DMS53 (cell line): ENCODE measurements around the gene KRTAP6-2.
A peak's percentile ranks its signal among the peaks of the same experiment; 100 is the strongest.

Source experiments
- DNase-seq: peaks from one replicate; lab custom pipeline; 2025; lab: John Stamatoyannopoulos, UW

The KRTAP6-2 gene, protein sequence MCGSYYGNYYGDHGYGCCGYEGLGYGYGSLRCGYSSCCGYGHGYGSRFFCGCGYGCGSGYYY

DNA sequence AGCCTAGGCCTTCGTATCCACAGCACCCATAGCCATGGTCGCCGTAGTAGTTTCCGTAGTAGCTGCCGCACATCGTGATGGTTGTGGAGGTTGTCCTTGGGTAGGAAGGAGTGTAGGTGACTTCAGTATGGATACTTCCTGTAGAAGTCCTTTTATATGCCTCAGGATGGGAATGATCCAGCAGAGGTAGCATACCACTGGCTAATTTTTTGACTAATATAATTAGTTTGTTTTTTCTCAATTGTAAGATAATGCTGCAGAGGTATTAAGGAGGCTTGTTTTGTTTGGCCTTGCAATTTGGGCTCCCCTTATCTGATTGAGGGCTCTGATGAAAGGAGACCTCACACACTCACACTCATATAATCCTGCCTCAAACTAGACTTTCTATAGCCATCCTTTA lies at the start of gene KRTAP6-2:
Gene KRTAP6-2 (minus strand): TSS at position 101 of the 400 bp plus-strand sequence. CDS start 28 bp downstream, at position 73.
- no peak for DNase-seq

DNA sequence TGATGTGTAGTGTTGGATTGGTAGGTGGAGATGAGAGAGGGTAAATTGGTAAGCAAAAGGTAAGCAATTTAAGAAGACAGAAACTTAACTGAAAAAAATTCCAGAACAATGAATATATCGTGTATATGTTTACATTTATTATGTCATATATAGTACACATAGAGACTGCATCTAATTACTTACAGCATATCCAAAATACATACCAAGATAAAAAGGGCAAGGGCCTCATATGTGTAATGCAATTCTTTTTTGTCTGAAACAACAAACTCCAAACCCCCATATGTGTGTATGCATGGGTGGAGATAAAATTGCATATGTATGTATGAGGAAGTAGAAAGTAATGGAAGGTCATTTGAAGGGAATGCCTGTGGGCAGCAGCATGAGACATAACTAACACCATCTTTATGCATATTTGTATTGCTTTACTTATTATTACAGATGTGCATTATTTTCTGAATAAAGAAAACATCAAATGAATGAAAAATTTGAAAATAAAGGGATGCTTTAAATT lies 48.3 kb upstream of the KRTAP6-2 start:
- peak; percentile 37 for DNase-seq

DNA sequence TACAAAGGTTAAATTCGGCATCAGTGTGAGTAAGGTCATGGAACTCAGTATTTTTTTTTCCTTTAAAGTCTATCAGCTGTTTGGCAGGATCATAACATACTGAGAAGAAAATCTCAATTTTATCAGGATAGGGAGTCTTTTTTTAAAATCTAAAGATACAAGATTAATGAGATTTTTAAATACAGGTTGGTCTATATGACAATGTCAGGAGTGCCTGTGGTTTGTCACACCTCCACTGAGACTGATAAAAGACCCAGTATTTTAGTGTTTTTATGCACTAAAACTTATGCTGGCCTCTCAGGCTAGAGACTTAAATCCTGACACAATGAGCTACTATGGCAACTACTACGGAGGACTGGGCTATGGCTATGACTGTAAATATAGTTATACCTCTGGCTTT lies 43.9 kb upstream of the KRTAP6-2 start, which contains the start of gene KRTAP20-3:
Gene KRTAP20-3 (plus strand): TSS at position 301 of the 400 bp plus-strand sequence.
- no peak for DNase-seq

DNA sequence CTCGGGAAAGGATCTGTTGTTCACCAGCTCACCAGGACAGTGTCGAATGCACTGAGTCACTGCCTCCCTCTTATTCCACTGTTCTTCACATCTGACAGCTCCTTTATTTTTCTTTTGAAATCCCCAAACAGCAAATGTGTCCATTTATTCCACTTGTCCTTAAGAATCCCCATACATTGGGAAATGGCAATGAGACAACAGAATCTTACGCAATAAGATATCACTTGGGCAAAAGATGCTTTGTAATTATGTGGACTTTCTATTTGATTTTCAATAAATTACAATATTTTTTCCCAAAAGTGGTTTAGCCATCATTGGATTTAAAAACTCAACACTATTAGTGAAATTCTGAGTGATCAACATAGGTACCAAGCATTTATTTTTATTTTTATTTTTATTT lies 40.0 kb upstream of the KRTAP6-2 start:
- DNase-seq, result no peak

DNA sequence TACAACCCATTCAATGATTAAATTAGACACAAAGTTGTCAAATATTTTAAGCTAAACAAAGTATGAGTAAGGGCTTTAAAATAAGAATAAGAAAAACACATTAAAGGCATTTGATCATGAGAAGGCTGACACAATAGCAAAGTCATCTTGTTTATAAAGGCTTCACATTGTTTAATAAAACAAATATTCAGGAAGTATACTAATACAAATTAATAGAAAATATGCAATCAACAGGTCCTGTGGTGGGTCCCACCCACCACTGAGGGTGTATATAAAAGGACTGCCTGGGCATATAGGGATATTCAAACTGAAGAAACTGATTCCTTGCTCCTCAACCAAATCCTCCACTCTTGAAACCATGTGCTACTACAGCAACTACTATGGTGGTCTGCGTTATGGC lies 36.2 kb upstream of the KRTAP6-2 start, which contains the start of gene KRTAP20-2:
Gene KRTAP20-2 (plus strand): TSS at position 301 of the 400 bp plus-strand sequence. CDS start 58 bp downstream, at position 359.
- DNase-seq, result no peak

DNA sequence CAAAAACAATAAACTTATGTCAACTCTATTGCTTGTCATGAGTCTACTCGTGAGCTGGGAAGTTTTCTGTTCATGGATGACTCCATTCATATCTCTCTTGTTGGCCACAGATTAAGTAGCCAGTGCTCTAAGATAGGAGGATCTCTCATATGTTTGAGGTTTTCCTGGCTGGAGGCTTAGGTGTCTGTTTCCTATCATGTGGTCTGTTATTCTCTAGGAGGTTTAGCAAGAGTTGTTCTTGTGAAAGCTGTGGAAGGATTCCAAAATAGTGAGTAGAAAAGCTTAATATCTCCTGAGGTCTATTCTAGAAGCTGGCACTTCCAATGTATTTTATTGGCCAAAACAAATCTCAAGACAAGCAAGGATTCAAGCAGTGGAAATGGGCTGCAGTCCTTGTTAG lies 30.5 kb upstream of the KRTAP6-2 start:
- no peak for DNase-seq

DNA sequence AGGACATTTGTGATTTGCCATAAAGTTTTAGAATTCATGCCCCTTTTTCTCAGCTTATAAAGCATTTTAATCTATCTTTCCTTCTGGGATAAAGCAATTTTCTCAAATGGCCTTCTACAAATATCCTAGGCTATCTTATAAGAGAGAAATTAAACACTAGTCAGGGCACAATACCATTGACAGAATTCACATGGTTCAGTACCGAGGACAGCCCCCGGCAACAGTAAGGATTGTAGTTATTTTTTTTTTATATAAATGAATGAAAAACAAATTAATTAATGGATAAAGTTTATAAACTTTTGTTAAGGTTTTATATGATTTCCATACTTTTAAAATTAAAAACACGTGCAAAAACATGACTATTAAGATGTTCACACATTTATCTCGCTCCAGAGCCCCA lies 29.4 kb upstream of the KRTAP6-2 start:
- no peak for DNase-seq

DNA sequence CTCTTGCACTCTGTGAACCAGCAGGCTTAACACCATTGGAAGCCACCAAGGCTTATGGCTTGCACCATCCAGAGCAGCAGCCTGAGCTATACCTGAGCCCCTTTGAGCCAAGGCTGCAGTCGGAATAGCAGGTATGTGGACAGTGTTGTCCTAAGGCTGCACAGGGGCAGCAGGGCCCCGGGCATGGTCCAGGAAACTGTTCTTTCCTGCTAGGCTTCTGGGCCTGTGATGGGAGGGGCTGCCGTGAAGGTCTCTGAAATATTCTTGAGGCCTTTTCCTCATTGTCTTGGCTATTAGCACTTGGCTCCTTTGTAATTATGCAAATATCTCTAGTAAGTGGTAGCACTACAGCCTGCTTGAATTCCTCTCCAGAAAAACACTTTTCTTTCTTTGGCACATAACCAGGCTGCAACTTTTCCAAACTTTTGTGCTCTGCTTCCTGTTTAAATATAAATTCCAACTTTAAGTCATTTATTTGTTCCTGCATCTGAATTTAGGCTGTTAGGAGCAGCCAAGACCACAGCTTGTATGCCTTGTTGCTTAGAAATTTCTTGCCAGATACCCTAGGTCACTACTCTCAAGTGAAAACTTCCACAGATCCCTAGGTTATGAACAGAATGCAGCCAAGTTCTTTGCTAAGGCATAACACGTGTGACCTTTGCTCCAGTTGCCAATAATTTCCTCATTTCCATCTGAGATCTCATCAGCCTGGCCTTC lies 26.9 kb upstream of the KRTAP6-2 start:
- DNase-seq, result no peak

DNA sequence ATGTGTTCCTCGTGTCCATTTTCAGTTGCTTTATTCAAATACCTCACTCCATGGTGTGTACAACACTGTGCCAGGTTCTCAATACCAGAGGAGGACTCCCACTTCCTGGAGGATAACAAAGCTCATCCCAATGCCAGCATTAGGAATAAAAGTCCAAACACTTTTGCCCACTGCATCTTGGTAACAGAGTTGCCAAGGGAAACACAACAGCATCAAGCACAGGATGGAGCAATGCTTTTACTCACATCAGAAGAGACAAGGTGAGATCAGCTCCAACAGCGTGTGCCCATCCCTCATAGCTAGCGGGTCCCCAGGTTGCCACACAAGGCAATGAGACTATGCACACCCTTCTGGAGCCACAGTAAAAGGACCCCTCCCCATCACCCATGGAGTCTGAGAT lies 24.7 kb upstream of the KRTAP6-2 start:
- no peak for DNase-seq

DNA sequence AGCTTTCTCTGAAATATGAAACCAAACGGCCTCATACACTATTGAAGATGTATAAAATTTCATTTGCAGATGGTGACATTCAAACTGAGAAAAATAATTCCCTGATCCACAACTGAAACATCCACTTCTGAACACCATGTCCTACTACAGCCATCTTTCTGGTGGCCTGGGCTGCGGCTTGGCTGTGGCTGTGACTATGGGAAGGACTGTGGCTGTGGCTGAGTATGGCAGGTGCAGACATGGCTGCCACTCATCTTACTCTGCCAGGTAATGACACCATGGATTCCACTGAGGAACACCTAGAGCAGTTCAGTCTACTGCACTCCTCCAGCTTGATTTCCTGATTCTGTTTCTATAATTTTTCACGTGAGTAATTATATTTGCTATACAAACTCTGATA lies 21.8 kb upstream of the KRTAP6-2 start, which contains the start of gene KRTAP20-4:
Gene KRTAP20-4 (plus strand): TSS at position 106 of the 400 bp plus-strand sequence.
- DNase-seq, result peak; percentile 32

DNA sequence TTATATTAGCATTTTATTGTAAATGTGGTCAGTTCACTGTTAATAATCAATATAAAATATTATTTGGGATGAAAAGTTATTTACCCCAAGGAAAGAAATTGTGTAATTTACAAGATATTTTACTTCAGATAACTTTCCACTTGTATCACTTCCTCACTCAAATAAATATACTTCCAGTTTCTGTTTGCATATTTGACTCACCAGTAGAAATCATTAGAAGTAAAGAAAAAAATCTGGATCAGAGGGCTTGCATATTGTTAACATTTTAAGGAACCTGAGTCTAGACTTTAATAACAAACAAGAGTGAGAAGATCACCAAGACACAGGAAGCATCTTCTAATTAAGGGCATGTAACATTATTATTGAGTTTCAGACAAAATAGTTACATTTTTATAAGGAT lies 21.4 kb upstream of the KRTAP6-2 start:
- peak; percentile 26 for DNase-seq

DNA sequence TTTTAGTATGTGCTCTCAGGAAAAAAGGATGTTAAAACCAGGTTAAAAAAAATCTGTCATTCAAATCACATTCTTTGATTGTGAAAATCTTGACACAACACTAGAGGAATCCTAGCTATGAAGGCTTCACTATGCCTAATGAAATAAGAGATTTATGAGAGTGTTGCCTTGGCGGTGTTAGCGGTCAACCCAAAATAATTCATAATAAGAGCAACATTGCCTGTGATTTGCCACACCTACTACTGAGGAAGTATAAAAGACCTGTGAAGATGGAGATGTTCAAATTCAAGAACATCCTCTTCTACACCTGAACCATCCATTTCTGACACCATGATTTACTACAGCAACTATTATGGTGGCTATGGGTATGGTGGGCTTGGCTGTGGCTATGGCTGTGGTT lies 17.4 kb upstream of the KRTAP6-2 start, which contains the start of gene KRTAP20-1:
Gene KRTAP20-1 (plus strand): TSS at position 301 of the 400 bp plus-strand sequence. CDS start 30 bp downstream, at position 331.
- DNase-seq, result no peak

DNA sequence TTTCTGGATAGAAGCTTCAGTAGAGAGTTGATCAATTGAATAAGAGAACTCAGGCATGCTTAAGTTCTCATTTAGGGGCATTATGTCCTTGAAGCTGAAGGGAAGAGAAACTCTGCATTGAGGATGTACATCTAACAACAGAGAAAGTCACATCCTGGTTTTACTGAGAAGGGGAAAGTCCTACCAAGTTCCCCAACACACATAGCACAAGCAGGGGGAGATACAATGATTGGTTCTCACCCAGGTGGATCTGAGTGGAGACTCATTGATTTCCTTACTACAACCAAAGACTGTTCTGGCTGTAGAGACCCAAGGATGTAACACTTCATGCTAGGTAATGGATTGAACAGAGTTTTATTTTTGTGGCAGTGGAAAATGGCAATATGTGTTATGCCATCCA lies 16.5 kb upstream of the KRTAP6-2 start:
- no peak for DNase-seq

DNA sequence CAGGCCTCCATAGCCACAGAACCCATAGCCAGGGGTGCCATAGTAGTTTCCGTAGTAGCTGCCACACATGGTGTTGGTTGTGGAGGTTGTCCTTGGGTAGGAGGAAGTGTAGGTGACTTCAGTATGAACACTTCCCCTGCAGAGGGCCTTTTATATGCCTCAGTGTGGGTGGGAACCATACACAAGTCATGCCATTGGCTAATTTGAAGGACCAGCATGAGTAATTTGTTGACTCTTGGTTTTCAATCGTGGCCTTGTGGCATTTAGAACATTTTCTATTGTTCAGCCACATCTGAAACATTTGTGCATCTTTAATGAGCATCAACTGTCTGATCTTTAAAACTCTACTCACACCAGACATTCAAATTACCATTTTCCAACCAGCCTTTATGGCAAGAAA lies 15.1 kb upstream of the KRTAP6-2 start, which contains the start of gene KRTAP6-1:
Gene KRTAP6-1 (minus strand): TSS at position 95 of the 400 bp plus-strand sequence. CDS start 26 bp downstream, at position 69.
- peak; percentile 46 for DNase-seq

DNA sequence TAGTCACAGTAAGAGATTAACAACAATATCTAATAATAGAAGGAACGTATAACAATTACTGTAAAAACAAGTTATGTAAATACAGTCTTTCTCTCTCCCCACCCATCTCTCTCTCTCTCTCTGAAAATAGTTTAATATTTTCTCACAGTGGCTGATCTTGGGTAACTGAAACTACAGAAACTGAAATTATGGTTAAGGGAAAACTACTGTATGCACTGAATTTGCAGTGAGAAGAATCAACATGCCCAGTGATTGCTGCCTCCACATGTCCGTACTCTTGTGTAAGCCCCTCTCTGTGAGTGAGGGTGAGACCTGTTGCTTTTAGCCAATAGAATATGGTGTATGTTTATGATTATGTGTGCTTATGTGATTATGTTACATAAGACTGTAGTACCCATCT lies 13.4 kb upstream of the KRTAP6-2 start:
- no peak for DNase-seq

DNA sequence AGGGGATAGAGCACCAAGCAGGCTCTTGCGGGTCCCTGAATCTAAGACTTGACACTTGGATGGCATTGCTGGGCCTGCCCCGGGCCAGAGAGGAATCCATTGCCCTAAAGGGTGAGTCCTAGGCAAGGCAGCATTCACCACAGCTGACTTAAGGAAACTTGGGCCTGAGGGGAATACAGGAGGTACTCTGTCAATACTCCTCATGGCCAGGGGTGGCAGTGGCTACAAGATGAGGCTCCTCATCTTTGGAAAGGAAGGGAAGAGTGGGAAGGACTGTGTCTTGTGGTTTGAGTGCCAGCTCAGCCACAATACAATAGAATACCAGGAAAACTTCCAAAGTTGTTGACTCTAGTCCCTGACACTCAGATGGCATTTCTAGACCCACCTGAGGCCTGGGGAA lies 7.3 kb upstream of the KRTAP6-2 start:
- peak; percentile 27 for DNase-seq

DNA sequence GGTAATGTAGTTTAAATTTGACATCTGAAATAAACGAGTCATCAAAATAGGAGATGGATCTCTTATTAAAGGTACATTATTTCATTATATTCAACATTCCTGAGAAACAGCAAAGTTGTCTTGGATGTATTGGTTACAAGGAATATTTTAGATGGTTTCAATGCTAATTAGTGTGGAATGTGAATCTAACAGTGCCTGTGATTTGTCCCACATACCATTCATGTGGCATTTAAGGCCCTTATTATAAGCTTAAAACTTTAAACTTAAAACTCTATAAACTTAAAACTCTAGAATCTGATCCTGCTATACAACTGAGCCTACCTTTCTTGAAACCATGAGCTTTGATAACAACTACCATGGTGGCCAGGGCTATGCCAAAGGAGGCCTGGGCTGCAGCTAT lies 2.1 kb upstream of the KRTAP6-2 start, which contains the start of gene KRTAP22-1:
Gene KRTAP22-1 (plus strand): TSS at position 301 of the 400 bp plus-strand sequence.
- DNase-seq, result no peak

DNA sequence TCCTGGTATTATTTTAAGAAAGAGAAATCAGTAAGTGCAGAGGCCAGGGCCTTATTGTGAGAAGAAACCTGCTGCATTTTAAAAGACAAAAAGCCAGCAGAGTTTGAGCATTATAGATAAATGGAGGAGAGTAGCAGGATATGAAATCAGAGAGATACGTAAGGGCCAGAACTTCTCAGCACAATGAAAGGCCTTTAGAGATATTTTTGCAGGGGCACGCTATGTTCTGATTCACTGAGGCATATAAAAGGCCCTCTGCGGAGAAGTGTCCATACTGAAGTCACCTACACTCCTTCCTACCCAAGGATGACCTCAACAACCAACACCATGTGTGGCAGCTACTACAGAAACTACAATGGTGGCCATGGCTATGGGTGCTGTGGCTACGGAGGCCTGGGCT lies 6.6 kb downstream of the KRTAP6-2 start, which contains the start of gene KRTAP6-3:
Gene KRTAP6-3 (plus strand): TSS at position 301 of the 400 bp plus-strand sequence. CDS start 6 bp downstream, at position 307.
- DNase-seq, result no peak

DNA sequence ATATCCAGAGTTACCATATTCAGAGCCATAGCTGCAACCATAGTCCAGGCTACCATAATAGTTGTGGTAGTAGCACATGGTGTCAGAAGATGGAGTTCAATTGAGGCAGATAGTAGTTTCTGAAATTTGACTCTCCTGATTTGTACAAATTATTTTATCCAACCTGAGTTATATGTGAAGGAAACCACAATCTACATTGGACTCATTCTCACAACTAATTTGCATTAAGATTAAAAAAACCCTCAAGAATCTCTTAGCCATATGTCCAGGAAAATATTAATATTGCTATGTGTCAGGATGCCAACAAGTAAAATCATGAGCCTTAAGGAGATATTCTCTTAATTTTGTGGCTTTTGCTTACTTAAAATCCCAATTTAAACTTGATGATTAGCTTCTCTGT lies 8.4 kb downstream of the KRTAP6-2 start, which contains the start of gene KRTAP22-2:
Gene KRTAP22-2 (minus strand): TSS at position 101 of the 400 bp plus-strand sequence.
- DNase-seq, result no peak

DNA sequence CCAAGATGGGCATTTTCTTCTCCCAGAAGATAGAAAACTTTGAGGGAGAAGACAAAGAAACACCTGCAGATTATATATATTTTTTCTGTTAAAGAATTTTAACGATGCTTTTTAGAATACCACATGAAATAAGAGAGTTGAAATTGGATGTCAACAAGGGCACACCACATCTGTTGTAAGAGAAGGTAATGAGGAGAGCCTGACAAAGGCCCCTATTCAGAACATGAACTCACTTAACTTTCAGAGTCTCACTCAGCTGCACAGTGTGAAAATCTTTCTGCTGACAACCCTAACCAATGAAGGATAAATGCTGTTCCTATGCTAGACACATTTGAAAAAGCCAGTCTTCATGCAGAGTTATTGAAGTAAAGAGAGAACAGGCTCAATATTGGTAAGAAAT lies 15.8 kb downstream of the KRTAP6-2 start:
- DNase-seq, result no peak

DNA sequence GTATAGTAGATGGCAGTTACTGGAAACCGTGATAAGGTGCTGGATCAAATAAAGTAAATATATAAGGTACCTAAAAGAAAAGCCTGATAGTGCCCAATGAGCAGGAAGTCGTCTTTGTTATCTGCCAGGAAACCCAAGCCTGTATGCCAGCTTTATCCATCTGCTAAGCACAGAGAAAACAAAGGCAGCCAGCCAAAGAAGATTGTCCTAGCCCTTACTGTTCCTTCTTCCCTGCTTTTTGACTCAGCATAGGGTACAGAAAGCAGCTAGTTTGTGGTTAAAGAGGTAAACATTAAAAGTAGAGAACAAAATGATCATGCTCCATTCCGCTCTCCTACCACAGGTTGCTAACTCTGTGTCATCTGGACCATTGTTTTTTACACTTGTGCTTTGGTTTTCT lies 18.6 kb downstream of the KRTAP6-2 start:
- DNase-seq, result no peak

DNA sequence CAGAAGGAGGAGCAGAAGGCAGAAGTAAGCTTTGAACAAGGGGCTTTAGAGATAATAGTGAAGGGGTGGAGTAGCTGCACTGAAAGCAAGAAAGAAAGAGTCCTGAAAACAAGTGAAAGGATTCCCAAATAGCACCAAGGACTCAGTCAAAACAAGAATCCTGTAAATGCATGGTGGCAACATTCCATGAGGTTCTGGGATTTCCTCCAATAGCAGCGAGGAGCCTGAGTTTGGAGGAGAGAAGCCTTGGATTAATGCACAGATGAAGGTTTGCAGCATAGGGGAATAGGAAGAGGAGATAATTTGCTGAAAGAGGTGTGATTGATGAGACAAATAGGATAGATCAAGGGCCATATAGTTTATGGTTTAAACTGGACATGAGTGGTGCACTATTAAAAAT lies 19.4 kb downstream of the KRTAP6-2 start:
- no peak for DNase-seq

DNA sequence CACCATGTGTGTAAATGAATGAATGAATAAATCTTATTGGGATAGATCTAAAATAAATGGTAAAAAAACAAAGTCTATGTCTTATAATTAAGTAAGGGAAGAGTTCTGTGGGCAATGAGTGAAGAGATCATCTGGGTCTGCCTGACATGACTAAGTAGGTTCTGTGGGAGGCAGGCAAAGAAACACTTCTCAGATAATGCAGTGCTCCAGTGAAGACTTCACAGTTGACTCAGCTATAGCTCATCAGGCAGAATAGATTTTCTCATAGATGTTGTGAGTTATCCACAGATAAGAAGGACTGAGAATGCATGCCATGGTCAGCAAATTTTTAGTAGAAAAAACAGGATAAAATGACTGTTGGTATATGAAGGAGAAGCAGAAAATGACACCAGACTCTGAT lies 20.9 kb downstream of the KRTAP6-2 start:
- no peak for DNase-seq
